HEK293 (cell line): ENCODE results near the gene RSBN1L.

Experiments
- CTCF ChIA-PET: fragments of 350-600 bp; formaldehyde crosslinking; extraction: SDS; loops from one replicate; lab custom pipeline; 2021; ENCODE audit warnings: antibody characterized with exemption; lab: Yijun Ruan, JAX
- POLR2A ChIA-PET: fragments of 300-600 bp; formaldehyde crosslinking; extraction: SDS; loops from one replicate; lab custom pipeline; 2020; ENCODE audit warnings: antibody characterized with exemption, inconsistent platforms; lab: Yijun Ruan, JAX
- H3K27ac ChIP-seq: fragments of 200-500 bp; sonication (Bioruptor generic); 2 replicates; pipeline ENCODE4 v1.5.1; 2014; ENCODE audit warnings: low read depth, low read length, control low read depth, inconsistent platforms; ENCODE audit errors: extremely low read depth
- H3K36me3 ChIP-seq, 2 experiments: fragments of 200-500 bp in 1 of 2; sonication (Bioruptor generic) in 1 of 2; 1 replicate in 1 of 2; 2 replicates in 1 of 2; pipeline ENCODE4 v1.5.1; 2014 to 2017; ENCODE audit warnings: inconsistent platforms in 2 of 2, low read length in 2 of 2; ENCODE audit not compliant: control insufficient read depth in 2 of 2, insufficient read depth in 1 of 2
- H3K4me1 ChIP-seq: fragments of 200-500 bp; sonication (Bioruptor generic); 2 replicates; pipeline ENCODE4 v1.5.1; 2014; ENCODE audit warnings: mild to moderate bottlenecking, low read length, inconsistent platforms; ENCODE audit not compliant: control insufficient read depth, insufficient read depth
- H3K4me3 ChIP-seq: 2 replicates; pipeline ENCODE4 v1.5.1; 2011; ENCODE audit warnings: low read depth, mild to moderate bottlenecking, control low read depth, low read length, moderate library complexity
- H3K9me3 ChIP-seq: fragments of 200-500 bp; sonication (Bioruptor generic); 2 replicates; pipeline ENCODE4 v1.5.1; 2014; ENCODE audit warnings: low read depth, low read length, inconsistent platforms; ENCODE audit not compliant: control insufficient read depth, insufficient read depth
- BCL6B ChIP-seq: fragments of 450-650 bp; formaldehyde crosslinking; IDR thresholded peaks from 2 replicates; pipeline ENCODE4 v1.5.1; 2017; ENCODE audit warnings: missing biosample characterization, missing genetic modification characterization
- KLF9 ChIP-seq: fragments of 450-650 bp; formaldehyde crosslinking; IDR thresholded peaks from 2 replicates; pipeline ENCODE4 v1.5.1; 2016; ENCODE audit warnings: missing biosample characterization, missing genetic modification characterization, low read depth
- RBAK ChIP-seq: fragments of 450-650 bp; formaldehyde crosslinking; IDR thresholded peaks from 2 replicates; pipeline ENCODE4 v1.5.1; 2016; ENCODE audit warnings: missing biosample characterization, missing genetic modification characterization
- SETDB1 ChIP-seq: IDR thresholded peaks from one replicate; pipeline ENCODE4 v1.6.1; 2017; ENCODE audit warnings: mild to moderate bottlenecking, low read length, moderate library complexity, mixed read lengths; ENCODE audit not compliant: insufficient read length
- ZFHX2 ChIP-seq: fragments of 450-650 bp; formaldehyde crosslinking; conservative IDR thresholded peaks from 2 replicates; pipeline ENCODE4 v1.5.1; 2016; ENCODE audit warnings: missing biosample characterization, missing genetic modification characterization
- ZNF16 ChIP-seq: fragments of 450-650 bp; formaldehyde crosslinking; IDR thresholded peaks from 2 replicates; pipeline ENCODE4 v1.5.1; 2016; ENCODE audit warnings: low read depth, missing biosample characterization, missing genetic modification characterization
- ZNF202 ChIP-seq: fragments of 450-650 bp; formaldehyde crosslinking; IDR thresholded peaks from 2 replicates; pipeline ENCODE4 v1.5.1; 2016; ENCODE audit warnings: missing biosample characterization, missing genetic modification characterization, borderline replicate concordance
- ZNF211 ChIP-seq: fragments of 450-650 bp; formaldehyde crosslinking; IDR thresholded peaks from 2 replicates; pipeline ENCODE4 v1.5.1; 2016; ENCODE audit warnings: low read depth, missing biosample characterization, missing genetic modification characterization
- ZNF223 ChIP-seq: fragments of 450-650 bp; formaldehyde crosslinking; IDR thresholded peaks from 2 replicates; pipeline ENCODE4 v1.5.1; 2016; ENCODE audit warnings: missing biosample characterization, missing genetic modification characterization
- ZNF23 ChIP-seq: fragments of 450-650 bp; formaldehyde crosslinking; IDR thresholded peaks from 2 replicates; pipeline ENCODE4 v1.5.1; 2016; ENCODE audit warnings: missing biosample characterization, missing genetic modification characterization, borderline replicate concordance
- ZNF248 ChIP-seq: fragments of 450-650 bp; formaldehyde crosslinking; IDR thresholded peaks from 2 replicates; pipeline ENCODE4 v1.5.1; 2017; ENCODE audit warnings: missing biosample characterization, missing genetic modification characterization
- ZNF324 ChIP-seq: fragments of 450-650 bp; formaldehyde crosslinking; IDR thresholded peaks from 2 replicates; pipeline ENCODE4 v1.5.1; 2016; ENCODE audit warnings: missing biosample characterization, missing genetic modification characterization
- ZNF354C ChIP-seq: fragments of 450-650 bp; formaldehyde crosslinking; IDR thresholded peaks from 2 replicates; pipeline ENCODE4 v1.5.1; 2016; ENCODE audit warnings: missing biosample characterization, missing genetic modification characterization, low read depth, borderline replicate concordance
- ZNF404 ChIP-seq: fragments of 450-650 bp; formaldehyde crosslinking; IDR thresholded peaks from 2 replicates; pipeline ENCODE4 v1.5.1; 2017; ENCODE audit warnings: missing biosample characterization, missing genetic modification characterization
- ZNF433 ChIP-seq: fragments of 450-650 bp; formaldehyde crosslinking; IDR thresholded peaks from 2 replicates; pipeline ENCODE4 v1.5.1; 2016; ENCODE audit warnings: missing biosample characterization, missing genetic modification characterization, low read depth
- ZNF521 ChIP-seq: fragments of 450-650 bp; formaldehyde crosslinking; IDR thresholded peaks from 2 replicates; pipeline ENCODE4 v1.5.1; 2017; ENCODE audit warnings: missing biosample characterization, mild to moderate bottlenecking, missing genetic modification characterization
- ZNF530 ChIP-seq: fragments of 450-650 bp; formaldehyde crosslinking; IDR thresholded peaks from 2 replicates; pipeline ENCODE4 v1.5.1; 2016; ENCODE audit warnings: low read depth, missing biosample characterization, missing genetic modification characterization
- ZNF654 ChIP-seq: fragments of 450-650 bp; formaldehyde crosslinking; IDR thresholded peaks from 2 replicates; pipeline ENCODE4 v1.5.1; 2016; ENCODE audit warnings: low read depth, missing biosample characterization, missing genetic modification characterization
- ZNF664 ChIP-seq: fragments of 450-650 bp; formaldehyde crosslinking; IDR thresholded peaks from 2 replicates; pipeline ENCODE4 v1.5.1; 2016; ENCODE audit warnings: missing biosample characterization, missing genetic modification characterization
- ZNF777 ChIP-seq: fragments of 450-650 bp; formaldehyde crosslinking; IDR thresholded peaks from 2 replicates; pipeline ENCODE4 v1.5.1; 2017; ENCODE audit warnings: missing biosample characterization, missing genetic modification characterization, borderline replicate concordance
- ZNF785 ChIP-seq: fragments of 450-650 bp; formaldehyde crosslinking; IDR thresholded peaks from 2 replicates; pipeline ENCODE4 v1.5.1; 2016; ENCODE audit warnings: missing biosample characterization, missing genetic modification characterization
- ZNF830 ChIP-seq: fragments of 450-650 bp; IDR thresholded peaks from 2 replicates; pipeline ENCODE4 v1.5.0; 2018; ENCODE audit warnings: missing biosample characterization, missing genetic modification characterization, low read depth, mild to moderate bottlenecking, moderate library complexity
- ZSCAN30 ChIP-seq: fragments of 450-650 bp; IDR thresholded peaks from 2 replicates; pipeline ENCODE4 v1.5.1; 2018; ENCODE audit warnings: missing biosample characterization, mild to moderate bottlenecking, missing genetic modification characterization, moderate library complexity
- TF ChIP-seq, protein P1 (sequence below): fragments of 450-650 bp; formaldehyde crosslinking; IDR thresholded peaks from 2 replicates; pipeline ENCODE4 v1.5.1; 2016; ENCODE audit warnings: missing biosample characterization, missing genetic modification characterization
- TF ChIP-seq, protein P2 (sequence below): fragments of 450-650 bp; IDR thresholded peaks from 2 replicates; pipeline ENCODE4 v1.5.1; 2018; ENCODE audit warnings: missing biosample characterization, missing genetic modification characterization
- TF ChIP-seq, protein P3 (sequence below): fragments of 450-650 bp; formaldehyde crosslinking; IDR thresholded peaks from 2 replicates; pipeline ENCODE4 v1.5.1; 2017; ENCODE audit warnings: missing biosample characterization, missing genetic modification characterization
- TF ChIP-seq, protein P4 (sequence below): fragments of 450-650 bp; formaldehyde crosslinking; IDR thresholded peaks from 2 replicates; pipeline ENCODE4 v1.5.1; 2016; ENCODE audit warnings: missing biosample characterization, missing genetic modification characterization

Gene RSBN1L

DNA sequence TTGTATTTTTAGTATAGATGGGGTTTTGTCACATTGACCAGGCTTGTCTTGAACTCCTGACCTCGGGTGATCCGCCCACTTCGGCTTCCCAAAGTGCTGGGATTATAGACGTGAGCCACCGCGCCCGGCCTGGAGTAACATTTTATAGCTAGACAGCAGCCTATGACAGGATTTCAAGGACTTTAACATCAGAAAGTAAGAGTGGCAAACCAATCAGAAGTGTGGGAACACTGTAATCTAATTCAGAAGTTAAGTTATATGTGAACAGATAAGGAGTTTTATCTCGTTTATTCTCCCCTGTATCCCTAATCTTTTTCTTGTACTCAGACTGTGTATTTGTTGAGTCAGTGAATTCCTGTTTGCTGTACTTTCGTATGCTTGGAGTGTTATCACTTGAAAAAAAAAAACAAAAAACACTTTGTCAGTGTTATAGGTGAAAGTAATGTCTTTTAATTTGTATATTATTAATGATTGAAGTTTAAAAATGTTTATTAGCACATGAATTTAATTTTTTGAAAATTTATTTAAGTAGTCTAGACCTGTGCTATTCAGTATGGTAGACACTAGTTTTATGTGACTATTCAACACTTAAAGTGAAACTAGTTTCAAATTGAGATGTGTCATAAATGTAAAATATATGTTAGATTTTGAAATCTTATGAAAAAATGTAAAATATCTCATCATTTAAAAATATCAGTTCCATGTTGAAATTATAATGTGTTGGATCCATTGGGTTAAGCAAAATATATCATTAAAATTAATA, 38.6 kb downstream of the RSBN1L start (continued):
- TF ChIP-seq, protein P1, sequence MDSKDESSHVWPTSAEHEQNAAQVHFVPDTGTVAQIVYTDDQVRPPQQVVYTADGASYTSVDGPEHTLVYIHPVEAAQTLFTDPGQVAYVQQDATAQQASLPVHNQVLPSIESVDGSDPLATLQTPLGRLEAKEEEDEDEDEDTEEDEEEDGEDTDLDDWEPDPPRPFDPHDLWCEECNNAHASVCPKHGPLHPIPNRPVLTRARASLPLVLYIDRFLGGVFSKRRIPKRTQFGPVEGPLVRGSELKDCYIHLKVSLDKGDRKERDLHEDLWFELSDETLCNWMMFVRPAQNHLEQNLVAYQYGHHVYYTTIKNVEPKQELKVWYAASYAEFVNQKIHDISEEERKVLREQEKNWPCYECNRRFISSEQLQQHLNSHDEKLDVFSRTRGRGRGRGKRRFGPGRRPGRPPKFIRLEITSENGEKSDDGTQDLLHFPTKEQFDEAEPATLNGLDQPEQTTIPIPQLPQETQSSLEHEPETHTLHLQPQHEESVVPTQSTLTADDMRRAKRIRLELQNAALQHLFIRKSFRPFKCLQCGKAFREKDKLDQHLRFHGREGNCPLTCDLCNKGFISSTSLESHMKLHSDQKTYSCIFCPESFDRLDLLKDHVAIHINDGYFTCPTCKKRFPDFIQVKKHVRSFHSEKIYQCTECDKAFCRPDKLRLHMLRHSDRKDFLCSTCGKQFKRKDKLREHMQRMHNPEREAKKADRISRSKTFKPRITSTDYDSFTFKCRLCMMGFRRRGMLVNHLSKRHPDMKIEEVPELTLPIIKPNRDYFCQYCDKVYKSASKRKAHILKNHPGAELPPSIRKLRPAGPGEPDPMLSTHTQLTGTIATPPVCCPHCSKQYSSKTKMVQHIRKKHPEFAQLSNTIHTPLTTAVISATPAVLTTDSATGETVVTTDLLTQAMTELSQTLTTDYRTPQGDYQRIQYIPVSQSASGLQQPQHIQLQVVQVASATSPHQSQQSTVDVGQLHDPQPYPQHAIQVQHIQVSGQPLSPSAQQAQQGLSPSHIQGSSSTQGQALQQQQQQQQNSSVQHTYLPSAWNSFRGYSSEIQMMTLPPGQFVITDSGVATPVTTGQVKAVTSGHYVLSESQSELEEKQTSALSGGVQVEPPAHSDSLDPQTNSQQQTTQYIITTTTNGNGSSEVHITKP (tag by site-specific recombination), result no peak
- TF ChIP-seq ZNF830 (no peak), ZNF248 (tag by site-specific recombination) (no peak), ZNF777 (tag by site-specific recombination) (no peak), ZNF654 (tag by site-specific recombination) (no peak), ZFHX2 (0 out of 2 replicates have a peak, but pooled peaks have one; percentile 13), ZNF23 (tag by site-specific recombination) (no peak), RBAK (tag by site-specific recombination) (no peak)
- TF ChIP-seq, protein P2, sequence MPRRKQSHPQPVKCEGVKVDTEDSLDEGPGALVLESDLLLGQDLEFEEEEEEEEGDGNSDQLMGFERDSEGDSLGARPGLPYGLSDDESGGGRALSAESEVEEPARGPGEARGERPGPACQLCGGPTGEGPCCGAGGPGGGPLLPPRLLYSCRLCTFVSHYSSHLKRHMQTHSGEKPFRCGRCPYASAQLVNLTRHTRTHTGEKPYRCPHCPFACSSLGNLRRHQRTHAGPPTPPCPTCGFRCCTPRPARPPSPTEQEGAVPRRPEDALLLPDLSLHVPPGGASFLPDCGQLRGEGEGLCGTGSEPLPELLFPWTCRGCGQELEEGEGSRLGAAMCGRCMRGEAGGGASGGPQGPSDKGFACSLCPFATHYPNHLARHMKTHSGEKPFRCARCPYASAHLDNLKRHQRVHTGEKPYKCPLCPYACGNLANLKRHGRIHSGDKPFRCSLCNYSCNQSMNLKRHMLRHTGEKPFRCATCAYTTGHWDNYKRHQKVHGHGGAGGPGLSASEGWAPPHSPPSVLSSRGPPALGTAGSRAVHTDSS (tag by site-specific recombination), result no peak
- TF ChIP-seq, protein P3, sequence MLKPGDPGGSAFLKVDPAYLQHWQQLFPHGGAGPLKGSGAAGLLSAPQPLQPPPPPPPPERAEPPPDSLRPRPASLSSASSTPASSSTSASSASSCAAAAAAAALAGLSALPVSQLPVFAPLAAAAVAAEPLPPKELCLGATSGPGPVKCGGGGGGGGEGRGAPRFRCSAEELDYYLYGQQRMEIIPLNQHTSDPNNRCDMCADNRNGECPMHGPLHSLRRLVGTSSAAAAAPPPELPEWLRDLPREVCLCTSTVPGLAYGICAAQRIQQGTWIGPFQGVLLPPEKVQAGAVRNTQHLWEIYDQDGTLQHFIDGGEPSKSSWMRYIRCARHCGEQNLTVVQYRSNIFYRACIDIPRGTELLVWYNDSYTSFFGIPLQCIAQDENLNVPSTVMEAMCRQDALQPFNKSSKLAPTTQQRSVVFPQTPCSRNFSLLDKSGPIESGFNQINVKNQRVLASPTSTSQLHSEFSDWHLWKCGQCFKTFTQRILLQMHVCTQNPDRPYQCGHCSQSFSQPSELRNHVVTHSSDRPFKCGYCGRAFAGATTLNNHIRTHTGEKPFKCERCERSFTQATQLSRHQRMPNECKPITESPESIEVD (tag by site-specific recombination), result peak; percentile 44; the same call in 1 of the 2 replicates
- TF ChIP-seq, all 188 proteins: peak for 4

DNA sequence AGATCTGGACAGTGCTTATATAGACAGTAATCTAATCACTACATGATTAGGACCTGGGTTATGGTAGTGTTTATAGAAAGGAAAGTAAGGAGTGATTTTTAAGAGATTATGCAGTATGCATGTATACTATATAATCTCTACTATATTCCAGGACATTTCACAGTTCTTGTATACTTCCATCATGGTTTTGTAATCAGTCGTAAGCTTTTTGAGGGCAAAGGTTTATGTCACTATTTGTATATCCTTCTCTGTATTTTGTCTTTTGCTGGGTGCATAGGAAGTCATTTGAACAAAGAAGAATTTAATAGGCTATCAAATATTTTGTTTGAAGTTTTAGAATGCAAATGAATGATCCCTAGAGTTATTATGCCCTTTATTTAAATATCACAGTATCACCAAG, 39.2 kb downstream of the RSBN1L start:
- POLR2A ChIA-PET, result no interaction called here
- CTCF ChIA-PET, result no interaction called here
- no peak overlapping the region for H3K27ac ChIP-seq
- H3K4me1 ChIP-seq, result peaks cover 24% of the 10 kb centered on the region
- no peak overlapping the region for H3K4me3 ChIP-seq
- no peaks in the 10 kb centered on the region for H3K9me3 ChIP-seq
- TF ChIP-seq ZNF433 (tag by site-specific recombination), result no peak
- no peak for TF ChIP-seq SETDB1
- TF ChIP-seq ZNF211 (tag by site-specific recombination), result no peak
- no peak for TF ChIP-seq ZNF16 (tag by site-specific recombination)
- no peak for TF ChIP-seq ZNF777 (tag by site-specific recombination)
- TF ChIP-seq, protein P4, sequence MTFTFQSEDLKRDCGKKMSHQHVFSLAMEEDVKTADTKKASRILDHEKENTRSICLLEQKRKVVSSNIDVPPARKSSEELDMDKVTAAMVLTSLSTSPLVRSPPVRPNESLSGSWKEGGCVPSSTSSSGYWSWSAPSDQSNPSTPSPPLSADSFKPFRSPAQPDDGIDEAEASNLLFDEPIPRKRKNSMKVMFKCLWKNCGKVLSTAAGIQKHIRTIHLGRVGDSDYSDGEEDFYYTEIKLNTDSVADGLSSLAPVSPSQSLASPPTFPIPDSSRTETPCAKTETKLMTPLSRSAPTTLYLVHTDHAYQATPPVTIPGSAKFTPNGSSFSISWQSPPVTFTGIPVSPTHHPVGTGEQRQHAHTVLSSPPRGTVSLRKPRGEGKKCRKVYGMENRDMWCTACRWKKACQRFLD (tag by site-specific recombination), result no peak
- TF ChIP-seq ZNF521 (tag by site-specific recombination), result no peak
- TF ChIP-seq KLF9 (tag by site-specific recombination), result no peak
- no peak for TF ChIP-seq ZNF202 (tag by site-specific recombination)
- no peak for TF ChIP-seq ZNF223 (tag by site-specific recombination)
- TF ChIP-seq ZNF324, result no peak
- no peak for TF ChIP-seq ZNF530 (tag by site-specific recombination)
- TF ChIP-seq RBAK (tag by site-specific recombination), result no peak
- no peak for TF ChIP-seq ZNF354C
- no peak for TF ChIP-seq ZSCAN30 (tag by site-specific recombination)
- TF ChIP-seq ZNF785 (tag by site-specific recombination), result no peak
- TF ChIP-seq ZNF664 (tag by site-specific recombination), result no peak
- no peak for TF ChIP-seq BCL6B
- no peak for TF ChIP-seq ZNF404 (tag by site-specific recombination)
- TF ChIP-seq, all 188 proteins: peak for 0
- peaks cover 0 to 3% of the 10 kb centered on the region in 2 experiments; a peak in 1 of 3 replicates for H3K36me3 ChIP-seq
